IMR-90 (cell line): ENCODE data around the gene DLX6. TPM values are rescaled to one million over a fixed set of nuclear protein-coding genes. Genes with fewer than 3 reads are reported as not detected.

Source experiments
- ATAC-seq: fragments of 200-7000 bp; cut with Tn5 transposase; 2 replicates; pipeline ENCODE4 v1.9.1; 2020; ENCODE audit warnings: low read depth, mild to moderate bottlenecking, moderate library complexity
- BruUV-seq: library from RNA; stranded (reverse); fragments of 400-500 nt; replicated peaks from 2 replicates; lab custom pipeline; 2021; lab: Mats Ljungman, UMichigan
- CTCF ChIA-PET: fragments of 300-600 bp; formaldehyde crosslinking; extraction: SDS; loops from one replicate; lab custom pipeline; 2021; ENCODE audit warnings: antibody characterized with exemption; lab: Yijun Ruan, JAX
- POLR2A ChIA-PET: fragments of 300-600 bp; sonication (Branson Sonifier 250); formaldehyde crosslinking; loops from one replicate; lab custom pipeline; 2022; ENCODE audit warnings: antibody characterized with exemption; ENCODE audit not compliant: unreplicated experiment; lab: Charles Lee
- DNase-seq: peaks from one replicate; pipeline ENCODE4 v3.0.0; 2013
- H2AFZ ChIP-seq: replicated peaks from 2 replicates; pipeline ENCODE3; 2013; ENCODE audit warnings: low read length, mild to moderate bottlenecking; ENCODE audit not compliant: poor library complexity
- H2AK5ac ChIP-seq: 2 replicates; pipeline ENCODE4 v1.6.1; 2013; ENCODE audit warnings: low read depth, low read length, inconsistent platforms
- H2AK9ac ChIP-seq: replicated peaks from 2 replicates; pipeline ENCODE3; 2013; ENCODE audit warnings: mild to moderate bottlenecking, low read depth, low read length, moderate library complexity; ENCODE audit not compliant: poor library complexity
- H2BK120ac ChIP-seq: 2 replicates; pipeline ENCODE4 v1.6.1; 2013; ENCODE audit warnings: low read depth, low read length, inconsistent platforms
- H2BK15ac ChIP-seq: 3 replicates; pipeline ENCODE4 v1.6.1; 2013; ENCODE audit warnings: low read depth, low read length, inconsistent platforms
- H2BK20ac ChIP-seq: 2 replicates; pipeline ENCODE4 v1.6.1; 2013; ENCODE audit warnings: low read depth, mild to moderate bottlenecking, inconsistent platforms, low read length, moderate library complexity
- H2BK5ac ChIP-seq: 2 replicates; pipeline ENCODE4 v1.6.1; 2013; ENCODE audit warnings: mild to moderate bottlenecking, low read depth, low read length, inconsistent platforms; ENCODE audit not compliant: poor library complexity, severe bottlenecking
- H3K14ac ChIP-seq: replicated peaks from 2 replicates; pipeline ENCODE4 v1.6.1; 2013; ENCODE audit warnings: low read depth, low read length, inconsistent platforms
- H3K18ac ChIP-seq: 2 replicates; pipeline ENCODE4 v1.6.1; 2013; ENCODE audit warnings: low read depth, low read length, control low read depth
- H3K23ac ChIP-seq: 2 replicates; pipeline ENCODE4 v1.6.1; 2013; ENCODE audit warnings: low read depth, low read length, inconsistent platforms
- H3K27ac ChIP-seq: 2 replicates; pipeline ENCODE4 v1.5.1; 2013; ENCODE audit warnings: mild to moderate bottlenecking, control low read depth, low read length; ENCODE audit not compliant: insufficient read depth
- H3K27me3 ChIP-seq: 2 replicates; pipeline ENCODE4 v1.6.1; 2013; ENCODE audit warnings: low read length; ENCODE audit not compliant: control insufficient read depth, insufficient read depth
- H3K36me3 ChIP-seq: 2 replicates; pipeline ENCODE4 v1.6.1; 2013; ENCODE audit warnings: low read length, mixed read lengths; ENCODE audit not compliant: control insufficient read depth, insufficient read depth
- H3K4ac ChIP-seq: 2 replicates; pipeline ENCODE4 v1.6.1; 2013; ENCODE audit warnings: low read depth, low read length, inconsistent platforms
- H3K4me1 ChIP-seq: 2 replicates; pipeline ENCODE4 v1.6.1; 2013; ENCODE audit warnings: low read length, mixed read lengths; ENCODE audit not compliant: control insufficient read depth, insufficient read depth
- H3K4me2 ChIP-seq: 2 replicates; pipeline ENCODE4 v1.6.1; 2013; ENCODE audit warnings: low read depth, mild to moderate bottlenecking, control low read depth, low read length, moderate library complexity
- H3K4me3 ChIP-seq: 2 replicates; pipeline ENCODE4 v1.5.1; 2013; ENCODE audit warnings: low read depth, mild to moderate bottlenecking, control low read depth, low read length, moderate library complexity; ENCODE audit not compliant: insufficient read depth
- H3K56ac ChIP-seq: 2 replicates; pipeline ENCODE4 v1.6.1; 2013; ENCODE audit warnings: low read length, inconsistent platforms; ENCODE audit not compliant: insufficient read depth; ENCODE audit errors: extremely low read depth
- H3K79me1 ChIP-seq, 2 experiments: 2 replicates each; pipeline ENCODE4 v1.6.1; 2013; ENCODE audit warnings: low read length in 2 of 2, inconsistent platforms in 1 of 2, low read depth in 1 of 2
- H3K9ac ChIP-seq: 2 replicates; pipeline ENCODE4 v1.6.1; 2013; ENCODE audit warnings: low read depth, low read length, control low read depth
- H3K9me1 ChIP-seq: 2 replicates; pipeline ENCODE4 v1.6.1; 2013; ENCODE audit warnings: low read length, inconsistent platforms; ENCODE audit not compliant: insufficient read depth
- H3K9me3 ChIP-seq: 2 replicates; pipeline ENCODE4 v1.6.1; 2013; ENCODE audit warnings: low read length; ENCODE audit not compliant: control insufficient read depth, insufficient read depth
- H4K20me1 ChIP-seq: 2 replicates; pipeline ENCODE4 v1.6.1; 2013; ENCODE audit warnings: low read length, inconsistent platforms; ENCODE audit not compliant: insufficient read depth
- H4K5ac ChIP-seq: 2 replicates; pipeline ENCODE4 v1.6.1; 2013; ENCODE audit warnings: mild to moderate bottlenecking, low read depth, low read length, control low read depth
- H4K8ac ChIP-seq, 2 experiments: 2 replicates each; pipeline ENCODE4 v1.6.1; 2013; ENCODE audit warnings: low read depth in 2 of 2, low read length in 2 of 2, control low read depth in 1 of 2, inconsistent platforms in 1 of 2
- H4K91ac ChIP-seq: 2 replicates; pipeline ENCODE4 v1.6.1; 2013; ENCODE audit warnings: low read depth, low read length, inconsistent platforms; ENCODE audit not compliant: insufficient read depth
- BHLHE40 ChIP-seq: fragments of 150-350 bp; IDR thresholded peaks from 2 replicates; pipeline ENCODE4 v1.6.1; 2016; ENCODE audit warnings: mild to moderate bottlenecking, low read depth, low read length
- CHD1 ChIP-seq: IDR thresholded peaks from 2 replicates; pipeline ENCODE4 v1.6.1; 2012; ENCODE audit warnings: low read depth, low read length, improper control_type of control experiment
- CTCF ChIP-seq: conservative IDR thresholded peaks from 2 replicates; pipeline ENCODE4 v1.5.1; 2012; ENCODE audit warnings: mild to moderate bottlenecking, low read depth, low read length, improper control_type of control experiment
- FOS ChIP-seq: fragments of 150-350 bp; IDR thresholded peaks from 2 replicates; pipeline ENCODE4 v1.6.1; 2016; ENCODE audit warnings: low read depth, low read length
- NFE2L2 ChIP-seq: fragments of 150-350 bp; IDR thresholded peaks from 2 replicates; pipeline ENCODE4 v1.6.1; 2016; ENCODE audit warnings: low read depth, mild to moderate bottlenecking, low read length
- POLR2A ChIP-seq: IDR thresholded peaks from 2 replicates; pipeline ENCODE4 v1.6.1; 2012; ENCODE audit warnings: mild to moderate bottlenecking, low read depth, low read length
- RFX5 ChIP-seq: IDR thresholded peaks from 2 replicates; pipeline ENCODE4 v1.8.0; 2012; ENCODE audit warnings: low read depth, mild to moderate bottlenecking, low read length, moderate library complexity
- WGBS, 2 experiments: methylation state at CpG; one replicate each; pipeline versions ENCODE4 v1.1.5 to v1.1.7; 2013; ENCODE audit warnings: missing lambda C conversion rate in 2 of 2; ENCODE audit not compliant: insufficient read length in 1 of 2; ENCODE audit errors: extremely low coverage in 2 of 2; 5-methylcytosine and 5-hydroxymethylcytosine counted together
- dilution Hi-C: fragments of 300-500 bp; cut with HindIII; formaldehyde crosslinking; loops from one replicate; pipeline ENCODE4 v1.14.3; 2018; ENCODE audit warnings: low sequenced_read_pairs; ENCODE audit not compliant: unreplicated experiment
- in situ Hi-C: fragments of 300-500 bp; cut with MboI; formaldehyde crosslinking; loops from 3 replicates; pipeline ENCODE4 v1.14.3; 2019; ENCODE audit warnings: low sequenced_read_pairs, inconsistent platforms, mixed read lengths
- intact Hi-C: fragments of 100-400 bp; cut with micrococcal nuclease; formaldehyde crosslinking; loops from 2 replicates; pipeline ENCODE4 v1.10.0; 2022
- polyA plus RNA-seq, 3 experiments: library from polyadenylated mRNA; depleted of rRNA; stranded (reverse); fragments of >200 nt; gene quantifications; 2 replicates each; pipeline ENCODE4 v1.2.3, GENCODE V29; 2012; ENCODE audit warnings: low replicate concordance in 1 of 3
- total RNA-seq: library from RNA; depleted of rRNA; stranded (reverse); fragments of >200 nt; gene quantifications from 2 replicates; pipeline ENCODE4 v1.2.3, GENCODE V29; 2012

The DLX6 gene
- total and polyA plus RNA-seq, 2 of the 4 experiments (the other 2 are of a cell fraction) = not detected

- TF ChIP-seq CTCF = no peak
- TF ChIP-seq NFE2L2 = no peak
- TF ChIP-seq CHD1 = no peak
- TF ChIP-seq BHLHE40 = no peak
- no peak for TF ChIP-seq POLR2A
- no peak for TF ChIP-seq FOS
- no peak for TF ChIP-seq RFX5
- H3K36me3 ChIP-seq = no peaks in the 10 kb centered on the region
- no peak for DNase-seq
- no peak overlapping the region for H3K27ac ChIP-seq
- no peaks in the 10 kb centered on the region for H3K4me1 ChIP-seq
- in situ Hi-C loops = no loop called here
- BruUV-seq = no TSS peak
- no peak overlapping the region for H2BK5ac ChIP-seq
- H3K27me3 ChIP-seq = peaks cover 72% of the 10 kb centered on the region
- dilution Hi-C loops = no loop called here
- H3K23ac ChIP-seq = no peak overlapping the region
- H2AFZ ChIP-seq = peak overlapping the region; percentile 19
- no peak overlapping the region for H2AK9ac ChIP-seq
- H4K5ac ChIP-seq = no peak overlapping the region
- no peaks in the 10 kb centered on the region for H3K79me1 ChIP-seq
- H3K4ac ChIP-seq = no peak overlapping the region
- H4K20me1 ChIP-seq = no peaks in the 10 kb centered on the region
- no peak overlapping the region for H3K18ac ChIP-seq
- no peak overlapping the region for H2BK15ac ChIP-seq
- intact Hi-C loops = no loop called here
- peaks cover 3% of the 10 kb centered on the region; the same call in 1 of the 2 replicates for H3K9me3 ChIP-seq
- H3K4me3 ChIP-seq = no peak overlapping the region
- no peak overlapping the region for H4K91ac ChIP-seq
- CTCF ChIA-PET = no interaction called here
- no peaks in the 10 kb centered on the region for H3K9me1 ChIP-seq
- no peak overlapping the region for H3K9ac ChIP-seq
- H3K14ac ChIP-seq = no peak overlapping the region
- no peak overlapping the region for H4K8ac ChIP-seq
- H2BK20ac ChIP-seq = no peak overlapping the region
- no peak for ATAC-seq
- WGBS, 2 experiments = 3% methylated on average over 28 of the region's 39 CpGs; no CpG with 5 or more reads in 1 of the 2 experiments
- POLR2A ChIA-PET = no interaction called here
- no peak overlapping the region for H2BK120ac ChIP-seq
- H3K56ac ChIP-seq = no peak overlapping the region
- no peak overlapping the region; the same call in 1 of the 2 replicates for H3K4me2 ChIP-seq
- no peak overlapping the region for H2AK5ac ChIP-seq
These were observed 1.6 kb downstream of the DLX6 start for GRCh38 chr7:97006816-97007582.
